ENCODE results near the gene MAPK8IP2.

DNA sequence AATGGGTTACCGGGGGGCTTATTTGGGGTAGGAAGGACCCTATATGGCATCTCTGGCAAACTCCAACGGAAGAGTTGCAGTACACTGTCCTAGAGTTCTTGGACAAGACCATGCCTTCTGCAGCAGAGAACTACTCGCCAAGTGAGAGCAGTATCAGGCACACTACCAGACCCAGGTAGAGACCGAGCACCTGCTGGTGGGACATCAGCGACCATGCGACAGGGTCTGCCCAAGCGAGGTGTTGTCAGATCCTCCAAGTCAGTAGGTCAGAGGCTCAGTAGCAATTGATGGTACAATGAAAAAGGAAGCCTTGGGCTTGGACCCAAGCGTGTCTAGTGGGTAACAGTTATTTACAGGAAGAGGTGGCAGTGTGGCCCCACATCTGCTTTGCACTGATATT lies 14.8 kb upstream of the MAPK8IP2 start:
- TF ChIP-seq, protein P1, sequence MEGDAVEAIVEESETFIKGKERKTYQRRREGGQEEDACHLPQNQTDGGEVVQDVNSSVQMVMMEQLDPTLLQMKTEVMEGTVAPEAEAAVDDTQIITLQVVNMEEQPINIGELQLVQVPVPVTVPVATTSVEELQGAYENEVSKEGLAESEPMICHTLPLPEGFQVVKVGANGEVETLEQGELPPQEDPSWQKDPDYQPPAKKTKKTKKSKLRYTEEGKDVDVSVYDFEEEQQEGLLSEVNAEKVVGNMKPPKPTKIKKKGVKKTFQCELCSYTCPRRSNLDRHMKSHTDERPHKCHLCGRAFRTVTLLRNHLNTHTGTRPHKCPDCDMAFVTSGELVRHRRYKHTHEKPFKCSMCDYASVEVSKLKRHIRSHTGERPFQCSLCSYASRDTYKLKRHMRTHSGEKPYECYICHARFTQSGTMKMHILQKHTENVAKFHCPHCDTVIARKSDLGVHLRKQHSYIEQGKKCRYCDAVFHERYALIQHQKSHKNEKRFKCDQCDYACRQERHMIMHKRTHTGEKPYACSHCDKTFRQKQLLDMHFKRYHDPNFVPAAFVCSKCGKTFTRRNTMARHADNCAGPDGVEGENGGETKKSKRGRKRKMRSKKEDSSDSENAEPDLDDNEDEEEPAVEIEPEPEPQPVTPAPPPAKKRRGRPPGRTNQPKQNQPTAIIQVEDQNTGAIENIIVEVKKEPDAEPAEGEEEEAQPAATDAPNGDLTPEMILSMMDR (conservative IDR thresholded peaks at IDR 0.05; ENCODE audit: low read depth, low read length): no peak
- TF ChIP-seq EZH2 (IDR thresholded peaks at IDR 0.05; ENCODE audit: borderline replicate concordance, low read depth, low read length, poor library complexity, severe bottlenecking): no peak
